ENCODE measurements around the gene CDH4.

DNA sequence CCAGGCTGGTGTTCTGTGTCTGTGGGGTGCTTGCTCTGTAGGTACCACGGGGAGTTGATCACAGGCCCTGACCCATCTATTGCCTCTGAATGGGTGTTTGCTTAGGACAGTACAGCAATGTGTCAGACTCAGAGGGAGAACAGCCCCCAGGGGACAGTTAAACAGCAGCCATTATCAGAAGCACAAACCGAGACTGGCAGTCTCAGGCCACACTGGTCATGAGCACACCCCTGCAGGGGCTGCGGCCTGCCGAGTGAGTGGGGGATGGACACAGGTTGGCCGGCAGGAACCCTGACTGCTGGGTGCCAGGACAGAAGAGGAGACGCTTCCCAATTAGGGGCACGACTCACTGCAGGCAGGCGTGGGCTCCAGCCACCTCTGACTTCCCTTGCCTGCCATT is 395.6 kb downstream of the CDH4 start:
- TF ChIP-seq CTCF (optimal IDR thresholded peaks at IDR 0.05 in 1 of 3, IDR thresholded peaks at IDR 0.05 in 1 of 3, conservative IDR thresholded peaks at IDR 0.05 in 1 of 3; ENCODE audit: extremely low read depth in 1 of 3, insufficient read depth in 2 of 3, low read length in 3 of 3) (no peak), EZH2 (IDR thresholded peaks at IDR 0.05; ENCODE audit: low read length) (no peak)

All from keratinocyte (primary cell).